ENCODE measurements around the gene VMAC.

Gene VMAC

DNA sequence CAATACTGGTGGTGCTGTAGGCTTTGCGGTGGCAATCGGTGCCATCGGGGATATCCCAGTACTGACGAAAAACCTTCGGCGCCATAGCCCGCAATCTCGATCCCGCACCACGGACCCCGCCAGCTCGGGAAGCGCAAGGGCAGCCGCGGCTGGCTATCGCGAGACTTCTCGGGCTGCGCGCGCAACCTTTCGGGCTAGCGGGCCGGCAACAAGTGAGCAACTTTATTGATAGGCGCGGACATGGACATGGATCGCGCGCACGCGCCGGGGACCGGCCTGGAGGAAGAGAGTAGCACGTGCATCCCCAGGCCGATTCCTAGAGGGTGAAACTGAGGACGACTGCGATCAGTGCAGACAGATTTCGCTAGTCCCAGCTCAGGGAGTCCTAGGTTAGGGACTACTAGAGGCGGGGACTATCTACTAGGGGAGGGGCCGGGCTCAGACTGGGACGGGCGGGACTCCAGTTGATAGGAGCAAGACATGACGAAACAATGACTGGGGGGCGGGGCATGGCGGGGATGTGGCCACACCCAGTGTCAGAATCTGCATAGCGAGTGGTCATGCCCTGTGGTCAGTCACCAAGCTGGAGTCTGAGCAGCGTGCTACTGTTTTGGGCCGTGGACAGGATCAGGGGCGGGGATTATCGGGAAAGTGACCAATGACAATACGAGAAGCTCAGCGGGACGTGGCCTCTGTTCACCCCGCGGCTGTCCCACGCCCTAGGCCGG, 884 bp upstream of the VMAC start, which contains the start of gene NDUFA11:
TSS of gene NDUFA11 (minus strand) at position 167 of the 728 bp plus-strand sequence. CDS start at position 85, 82 bp downstream.
- peak; percentile 95 to 98 for DNase-seq (ENCODE audit: low read depth in 1 of 2, low spot score in 1 of 2)

DNA sequence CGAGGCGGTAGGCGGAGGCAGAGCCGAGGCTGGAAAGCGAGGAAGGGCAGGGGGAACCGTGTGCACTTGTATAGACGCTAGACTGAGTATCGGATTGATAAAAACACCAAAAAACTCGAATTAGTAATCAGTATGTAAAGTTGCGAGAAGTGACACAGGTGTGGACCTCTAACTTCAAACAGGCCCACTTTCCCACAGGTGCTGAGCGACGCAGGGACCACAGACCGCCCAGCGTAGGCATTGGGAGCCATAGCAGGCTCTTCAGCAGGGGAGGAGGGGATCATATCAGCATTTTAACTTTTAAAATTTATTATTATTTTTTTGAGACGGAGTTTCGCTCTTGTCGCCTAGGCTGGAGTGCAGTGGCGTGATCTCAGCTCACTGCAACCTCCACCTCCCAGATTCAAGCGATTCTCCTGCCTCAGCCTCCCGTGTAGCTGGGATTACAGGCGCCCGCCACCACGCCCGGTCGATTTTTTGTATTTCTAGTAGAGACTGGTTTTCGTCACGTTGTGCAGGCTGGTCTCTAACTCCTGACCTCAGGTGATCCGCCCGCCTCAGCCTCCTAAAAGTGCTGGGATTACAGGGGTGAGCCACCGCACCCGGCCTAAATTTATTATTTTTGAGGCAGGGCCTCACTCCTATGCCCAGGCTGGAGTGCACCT, 574 bp downstream of the VMAC start:
- no peak for DNase-seq (ENCODE audit: low read depth in 1 of 2, low spot score in 1 of 2)

DNA sequence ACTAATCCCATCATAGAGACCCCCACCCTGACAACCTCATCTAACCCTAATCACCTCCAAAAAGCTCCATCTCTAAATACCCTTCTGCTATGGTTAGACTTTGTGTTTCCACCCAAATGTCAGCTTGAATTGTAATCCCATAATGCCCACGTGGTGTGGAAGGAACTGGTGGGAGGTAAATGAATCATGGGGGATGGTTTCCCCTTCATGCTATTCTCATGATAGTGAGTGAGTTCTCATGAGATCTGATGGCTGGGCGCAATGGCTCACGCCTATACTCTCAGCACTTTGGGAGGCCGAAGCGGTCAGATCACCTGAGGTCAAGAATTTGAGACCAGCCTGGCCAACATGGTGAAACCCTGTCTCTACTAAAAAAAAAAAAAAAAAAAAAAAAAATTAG, 2.6 kb downstream of the VMAC start:
- DNase-seq (ENCODE audit: low read depth in 1 of 2, low spot score in 1 of 2) = no peak

DNA sequence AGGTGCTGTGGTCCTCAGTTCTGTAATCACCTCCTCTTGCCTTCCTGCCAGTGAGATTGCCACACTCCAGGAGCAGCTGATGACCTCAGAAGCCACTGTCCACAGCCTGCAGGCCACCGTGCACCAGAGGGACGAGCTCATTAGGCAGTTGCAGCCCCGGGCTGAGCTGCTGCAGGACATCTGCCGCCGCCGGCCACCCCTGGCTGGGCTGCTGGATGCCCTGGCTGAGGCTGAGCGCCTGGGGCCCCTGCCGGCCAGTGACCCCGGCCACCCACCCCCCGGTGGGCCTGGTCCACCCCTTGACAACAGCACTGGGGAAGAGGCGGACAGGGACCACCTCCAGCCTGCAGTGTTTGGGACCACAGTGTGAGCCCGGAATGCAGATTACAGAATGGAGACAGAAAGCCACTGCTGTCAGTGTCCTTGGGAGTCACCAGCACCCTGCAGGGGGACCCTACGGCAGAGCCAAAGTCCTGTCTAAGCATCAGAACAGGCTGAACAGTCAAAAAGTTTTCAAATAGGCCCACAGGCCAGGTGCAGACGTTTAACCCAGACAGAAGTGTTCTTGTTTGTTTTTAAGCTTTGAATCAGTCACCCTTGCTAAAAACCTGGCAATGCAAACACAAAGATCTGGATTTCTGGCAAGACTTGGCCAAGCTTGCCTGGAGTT, 4.2 kb downstream of the VMAC start:
- DNase-seq (ENCODE audit: low read depth in 1 of 2, low spot score in 1 of 2) = no peak

- DNase-seq (ENCODE audit: low read depth in 1 of 2, low spot score in 1 of 2) = no peak
Measured at GRCh38 chr19:5910638-5910907, 5.9 kb downstream of the VMAC start.

GRCh38 chr19:5911366-5911765, 6.7 kb downstream of the VMAC start:
- no peak for DNase-seq (ENCODE audit: low read depth in 1 of 2, low spot score in 1 of 2)

- no peak for DNase-seq (ENCODE audit: low read depth in 1 of 2, low spot score in 1 of 2)
Measured at GRCh38 chr19:5913739-5914357, 9.2 kb downstream of the VMAC start, which contains the start of gene CAPS. TSS of gene CAPS (plus strand) at chr19:5914254. CDS start at chr19:5914407, 153 bp downstream.

DNA sequence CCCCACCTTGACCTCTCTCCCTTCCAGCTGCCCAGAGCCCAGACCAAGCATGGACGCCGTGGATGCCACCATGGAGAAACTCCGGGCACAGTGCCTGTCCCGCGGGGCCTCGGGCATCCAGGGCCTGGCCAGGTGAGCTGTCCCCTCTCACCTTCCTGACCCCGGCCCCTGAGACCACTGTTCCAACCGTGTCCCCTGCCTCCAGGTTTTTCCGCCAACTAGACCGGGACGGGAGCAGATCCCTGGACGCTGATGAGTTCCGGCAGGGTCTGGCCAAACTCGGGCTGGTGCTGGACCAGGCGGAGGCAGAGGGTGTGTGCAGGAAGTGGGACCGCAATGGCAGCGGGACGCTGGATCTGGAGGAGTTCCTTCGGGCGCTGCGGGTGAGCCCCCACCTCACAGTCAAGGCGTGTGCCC, 9.7 kb downstream of the VMAC start:
- no peak for DNase-seq (ENCODE audit: low read depth in 1 of 2, low spot score in 1 of 2)

DNA sequence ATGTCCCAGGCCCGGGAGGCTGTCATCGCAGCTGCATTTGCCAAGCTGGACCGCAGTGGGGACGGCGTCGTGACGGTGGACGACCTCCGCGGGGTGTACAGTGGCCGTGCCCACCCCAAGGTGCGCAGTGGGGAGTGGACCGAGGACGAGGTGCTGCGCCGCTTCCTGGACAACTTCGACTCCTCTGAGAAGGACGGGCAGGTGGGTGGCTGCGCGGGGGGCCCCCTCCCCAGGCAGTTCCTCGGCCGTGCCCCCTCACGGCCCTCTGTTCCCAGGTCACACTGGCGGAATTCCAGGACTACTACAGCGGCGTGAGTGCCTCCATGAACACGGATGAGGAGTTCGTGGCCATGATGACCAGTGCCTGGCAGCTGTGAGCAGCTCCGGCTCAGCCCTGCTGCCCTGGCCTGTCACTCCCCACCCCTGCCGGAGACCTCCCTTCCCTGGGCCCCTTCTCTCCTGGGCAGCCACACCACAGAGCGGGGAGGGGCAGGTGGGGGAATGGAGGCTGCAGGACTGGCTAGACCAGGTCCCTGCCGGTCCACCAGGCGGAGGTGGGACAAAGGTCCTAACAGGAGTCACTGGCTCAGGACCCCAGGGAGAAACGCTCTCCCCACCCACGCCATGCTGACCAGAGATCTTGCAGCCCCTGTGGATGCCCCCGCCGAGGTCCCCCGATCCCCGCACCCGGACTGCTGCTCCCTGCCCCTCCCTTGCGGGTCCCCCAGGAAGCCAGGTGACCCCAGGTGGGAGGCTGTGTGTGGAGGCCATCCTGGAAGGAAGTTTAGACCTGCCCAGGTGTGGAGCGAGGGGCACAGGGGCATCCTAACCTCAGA, 10.5 kb downstream of the VMAC start:
- DNase-seq (ENCODE audit: low read depth in 1 of 2, low spot score in 1 of 2) = no peak

DNA sequence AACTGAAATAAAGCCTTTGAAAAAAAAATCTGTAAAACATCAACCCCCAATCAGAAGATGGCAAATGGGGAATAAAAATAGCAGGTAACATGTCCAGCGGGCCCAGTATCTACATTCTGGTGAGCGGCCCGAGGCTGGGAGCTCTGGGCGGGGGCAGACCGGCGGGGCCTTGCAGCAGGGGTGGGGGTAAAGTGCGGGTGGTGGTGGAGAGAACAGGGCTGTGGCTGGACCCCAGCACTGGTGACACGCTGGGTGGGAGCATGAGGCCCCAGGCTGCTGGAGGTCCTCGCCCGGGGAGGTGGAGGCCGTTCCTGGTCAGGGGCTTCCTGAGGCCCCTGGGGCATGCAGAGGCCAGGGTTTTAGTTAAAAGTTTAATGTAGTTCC, 11.1 kb downstream of the VMAC start:
- DNase-seq (ENCODE audit: low read depth in 1 of 2, low spot score in 1 of 2) = no peak

DNA sequence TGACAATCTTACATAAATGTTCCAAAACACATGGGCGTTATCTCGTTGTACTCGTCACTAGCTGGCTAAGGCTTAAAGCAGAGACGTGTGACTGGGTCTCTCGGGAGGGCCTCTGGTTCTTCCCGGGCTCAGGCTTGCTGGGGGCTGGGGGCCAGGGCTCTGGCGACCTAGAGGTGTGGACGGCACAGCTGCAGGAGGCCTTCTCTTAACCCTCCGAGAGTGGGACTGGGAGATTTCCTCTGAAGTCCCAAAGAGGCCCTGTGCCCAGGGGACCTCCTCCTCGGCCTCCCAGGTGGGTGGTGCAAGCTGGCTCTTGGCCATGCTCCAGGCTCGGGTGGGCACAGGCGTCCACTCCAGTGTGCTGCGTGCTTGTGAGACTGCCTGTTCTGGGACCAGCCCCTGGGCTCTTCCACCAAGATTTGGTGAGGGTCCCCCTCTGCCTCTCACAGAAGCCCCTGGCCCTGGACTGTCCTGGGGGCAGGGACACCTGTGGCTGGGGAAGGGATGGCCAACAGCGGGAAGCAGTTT, 11.6 kb downstream of the VMAC start:
- no peak for DNase-seq (ENCODE audit: low read depth in 1 of 2, low spot score in 1 of 2)

GRCh38 chr19:5917431-5918107, 12.9 kb downstream of the VMAC start:
- DNase-seq (ENCODE audit: low read depth in 1 of 2, low spot score in 1 of 2) = no peak

- no peak for DNase-seq (ENCODE audit: low read depth in 1 of 2, low spot score in 1 of 2)
Measured at GRCh38 chr19:5918463-5919079, 13.9 kb downstream of the VMAC start.

GRCh38 chr19:5921516-5922160, 17.0 kb downstream of the VMAC start:
- DNase-seq (ENCODE audit: low read depth in 1 of 2, low spot score in 1 of 2) = no peak

GRCh38 chr19:5922161-5922545, 17.5 kb downstream of the VMAC start:
- DNase-seq (ENCODE audit: low read depth in 1 of 2, low spot score in 1 of 2) = no peak

GRCh38 chr19:5923356-5923755, 18.7 kb downstream of the VMAC start:
- no peak for DNase-seq (ENCODE audit: low read depth in 1 of 2, low spot score in 1 of 2)

DNA sequence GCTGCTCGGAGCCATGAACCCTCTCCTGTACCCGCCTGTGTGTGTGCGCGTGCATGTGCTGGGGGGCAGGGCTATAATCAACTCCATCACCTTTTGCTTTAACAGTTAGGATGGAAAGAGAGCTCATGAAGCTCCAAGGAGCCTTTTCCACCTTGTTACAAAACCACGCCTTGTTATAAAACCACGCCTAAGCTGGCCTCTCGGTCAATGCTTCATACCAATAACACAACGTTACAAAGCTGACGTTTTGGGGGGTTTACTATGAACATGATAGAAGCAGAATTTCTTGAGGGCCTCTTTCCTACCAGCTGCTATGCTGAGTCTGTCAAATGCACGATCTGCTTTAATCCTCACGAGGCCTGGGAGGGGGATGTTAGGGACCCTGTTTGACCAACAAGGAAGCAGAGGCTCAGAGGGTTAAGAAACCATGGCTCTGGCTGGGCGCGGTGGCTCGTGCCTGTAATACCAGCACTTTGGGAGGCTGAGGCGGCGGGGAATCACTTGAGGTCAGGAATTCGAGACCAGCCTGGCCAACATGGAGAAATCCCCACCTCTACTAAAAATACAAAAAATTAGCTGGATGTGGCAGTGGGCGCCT, 21.3 kb downstream of the VMAC start:
- DNase-seq (ENCODE audit: low read depth in 1 of 2, low spot score in 1 of 2) = no peak

- no peak for DNase-seq (ENCODE audit: low read depth in 1 of 2, low spot score in 1 of 2)
Measured at GRCh38 chr19:5926641-5927440, 22.2 kb downstream of the VMAC start.

All from activated CD4-positive, alpha-beta T cell treated with anti-CD3 and anti-CD28 coated beads, Interleukin-2, amount 50 U/mL, for 24 hours (primary cell).